HG02588 (cell line): ENCODE measurements around the gene VPS13D.
"Not testable (repeated sequence)": the region's sequence is repeated elsewhere in the genome, so short reads cannot be mapped to it uniquely, and the experiment has no call there.

Source experiments
- ATAC-seq: cut with Tn5 transposase; IDR thresholded peaks from one replicate; pipeline ENCODE4 v1.9.1; 2021; ENCODE audit warnings: mild to moderate bottlenecking, moderate library complexity; ENCODE audit not compliant: unreplicated experiment

The VPS13D gene

GRCh38 chr1:12359359-12360133, 129.7 kb downstream of the VPS13D start:
- ATAC-seq, result no peak

- no peak for ATAC-seq
Observed at GRCh38 chr1:12368646-12369045, 138.8 kb downstream of the VPS13D start.

GRCh38 chr1:12369258-12369657, 139.4 kb downstream of the VPS13D start:
- ATAC-seq, result no peak

GRCh38 chr1:12370333-12370975, 140.6 kb downstream of the VPS13D start:
- no peak for ATAC-seq

GRCh38 chr1:12371053-12371452, 141.2 kb downstream of the VPS13D start:
- no peak for ATAC-seq

- no peak for ATAC-seq
Observed at GRCh38 chr1:12372180-12372579, 142.3 kb downstream of the VPS13D start.

GRCh38 chr1:12372761-12373160, 142.9 kb downstream of the VPS13D start:
- ATAC-seq, result no peak

GRCh38 chr1:12375133-12375829, 145.5 kb downstream of the VPS13D start:
- ATAC-seq, result no peak

GRCh38 chr1:12376236-12377045, 146.6 kb downstream of the VPS13D start:
- ATAC-seq, result no peak

GRCh38 chr1:12380326-12381249, 150.8 kb downstream of the VPS13D start:
- no peak for ATAC-seq

GRCh38 chr1:12383001-12383400, 153.2 kb downstream of the VPS13D start:
- ATAC-seq, result no peak

- ATAC-seq, result no peak
Observed at GRCh38 chr1:12383786-12384185, 154.0 kb downstream of the VPS13D start.

- no peak for ATAC-seq
Observed at GRCh38 chr1:12384836-12385456, 155.1 kb downstream of the VPS13D start.

- no peak for ATAC-seq
Observed at GRCh38 chr1:12386130-12386529, 156.3 kb downstream of the VPS13D start.

GRCh38 chr1:12387641-12388040, 157.8 kb downstream of the VPS13D start:
- no peak for ATAC-seq

- not testable (repeated sequence) for ATAC-seq
Observed at GRCh38 chr1:12390296-12390695, 160.5 kb downstream of the VPS13D start.

- ATAC-seq, result no peak
Observed at GRCh38 chr1:12397462-12398450, 167.9 kb downstream of the VPS13D start.

- no peak for ATAC-seq
Observed at GRCh38 chr1:12398479-12398878, 168.6 kb downstream of the VPS13D start.
